B cell (primary cell): ENCODE results near the gene CD300LG. TPM values are rescaled to one million over a fixed set of nuclear protein-coding genes. Genes with fewer than 3 reads are reported as not detected.

Source experiments
- ATAC-seq: fragments of 200-7000 bp; cut with Tn5 transposase; one replicate; pipeline ENCODE4 v1.10.0; 2021; ENCODE audit warnings: low read depth, mild to moderate bottlenecking, moderate number of reproducible peaks, moderate library complexity
- CTCF ChIA-PET: fragments of 350-600 bp; sonication (Branson Sonifier 250); formaldehyde crosslinking; loops from one replicate; lab custom pipeline; 2021; ENCODE audit warnings: antibody characterized with exemption, inconsistent platforms; lab: Charles Lee
- POLR2A ChIA-PET: fragments of 350-600 bp; sonication (Branson Sonifier 250); formaldehyde crosslinking; loops from one replicate; lab custom pipeline; 2021; ENCODE audit warnings: antibody characterized with exemption; lab: Charles Lee
- DNase-seq: peaks from one replicate; pipeline ENCODE4 v3.0.0; 2013
- H2AFZ ChIP-seq: 2 replicates; pipeline ENCODE4 v1.6.1; 2012; ENCODE audit warnings: mild to moderate bottlenecking, low read depth, low read length; ENCODE audit not compliant: insufficient read depth, poor library complexity, severe bottlenecking
- H3K27ac ChIP-seq, 2 donors: 1 replicate in 1 of 2; 2 replicates in 1 of 2; pipeline ENCODE4 v1.5.1; 2012 to 2013; ENCODE audit warnings: low read length in 2 of 2, mild to moderate bottlenecking in 2 of 2, moderate library complexity in 1 of 2
- H3K27me3 ChIP-seq, 4 experiments: fragments of 200-600 bp in 1 of 4; sonication (generic) in 1 of 4; replicated peaks in 1 of 4; 1 replicate in 2 of 4; 2 replicates in 2 of 4; pipeline versions ENCODE4 v1.6.1 to v1.7.0; 2013 to 2016; ENCODE audit warnings: low read length in 3 of 4, mild to moderate bottlenecking in 2 of 4, mixed read lengths in 1 of 4, moderate library complexity in 1 of 4; ENCODE audit not compliant: insufficient read depth in 4 of 4, control insufficient read depth in 3 of 4; ENCODE audit errors: control extremely low read depth in 1 of 4
- H3K36me3 ChIP-seq, 2 experiments: replicated peaks in 1 of 2; 1 replicate in 1 of 2; 2 replicates in 1 of 2; pipeline versions ENCODE4 v1.6.1 to v1.7.1; 2013; ENCODE audit warnings: low read length in 1 of 2; ENCODE audit not compliant: insufficient read depth in 2 of 2, control insufficient read depth in 1 of 2; ENCODE audit errors: control extremely low read depth in 1 of 2, extremely low read depth in 1 of 2
- H3K4me1 ChIP-seq, 2 donors: fragments of 200-600 bp in 1 of 2; sonication (generic) in 1 of 2; 1 replicate in 1 of 2; 2 replicates in 1 of 2; pipeline versions ENCODE4 v1.5.1 to v1.6.1; 2013 to 2017; ENCODE audit warnings: low read length in 2 of 2; ENCODE audit not compliant: control insufficient read depth in 2 of 2, insufficient read depth in 2 of 2
- H3K4me2 ChIP-seq: replicated peaks from 2 replicates; pipeline ENCODE3; 2012; ENCODE audit warnings: mild to moderate bottlenecking, low read depth, low read length; ENCODE audit not compliant: poor library complexity, severe bottlenecking
- H3K4me3 ChIP-seq, 5 experiments: fragments of 200-600 bp in 1 of 5; sonication (generic) in 1 of 5; 1 replicate in 3 of 5; 2 replicates in 2 of 5; pipeline versions ENCODE4 v1.5.1 to v1.7.0; 2011 to 2016; ENCODE audit warnings: low read length in 4 of 5, mild to moderate bottlenecking in 4 of 5, low read depth in 2 of 5, control low read depth in 1 of 5, moderate library complexity in 1 of 5; ENCODE audit not compliant: insufficient read depth in 1 of 5; ENCODE audit errors: control extremely low read depth in 1 of 5, extremely low read depth in 1 of 5
- H3K79me2 ChIP-seq: fragments of 200-600 bp; sonication (generic); one replicate; pipeline ENCODE4 v1.6.0; 2016; ENCODE audit warnings: low read length; ENCODE audit not compliant: control insufficient read depth, insufficient read depth
- H3K9ac ChIP-seq: fragments of 200-600 bp; sonication (generic); 2 replicates; pipeline ENCODE4 v1.6.1; 2017; ENCODE audit warnings: mild to moderate bottlenecking, low read length, moderate library complexity
- H3K9me3 ChIP-seq, 3 donors: one replicate each; pipeline versions ENCODE4 v1.6.1 to v1.7.1; 2013; ENCODE audit warnings: low read length in 2 of 3; ENCODE audit not compliant: control insufficient read depth in 2 of 3, insufficient read depth in 1 of 3; ENCODE audit errors: control extremely low read depth in 1 of 3
- H4K20me1 ChIP-seq: 2 replicates; pipeline ENCODE4 v1.6.0; 2012; ENCODE audit warnings: mild to moderate bottlenecking, low read length; ENCODE audit not compliant: insufficient read depth, control insufficient read depth, poor library complexity, severe bottlenecking
- H3K27ac Mint-ChIP-seq: one replicate; pipeline ENCODE4 v1.8.0; 2021; ENCODE audit warnings: mixed read lengths
- H3K27me3 Mint-ChIP-seq: one replicate; pipeline ENCODE4 v1.8.0; 2021; ENCODE audit warnings: mixed read lengths
- H3K4me1 Mint-ChIP-seq: one replicate; pipeline ENCODE4 v1.8.0; 2021; ENCODE audit warnings: mixed read lengths
- H3K4me3 Mint-ChIP-seq: one replicate; pipeline ENCODE4 v1.8.0; 2021; ENCODE audit warnings: mixed read lengths
- H3K9me3 Mint-ChIP-seq: one replicate; pipeline ENCODE4 v1.8.0; 2022; ENCODE audit warnings: mixed read lengths; ENCODE audit not compliant: insufficient read depth
- CTCF ChIP-seq: fragments of 200-600 bp; IDR thresholded peaks from one replicate; pipeline ENCODE4 v1.8.0; 2022; ENCODE audit warnings: antibody characterized with exemption, mild to moderate bottlenecking
- EZH2 ChIP-seq: IDR thresholded peaks from 2 replicates; pipeline ENCODE4 v1.6.1; 2012; ENCODE audit warnings: borderline replicate concordance, low read depth, mild to moderate bottlenecking, moderate library complexity, low read length; ENCODE audit not compliant: insufficient read depth, poor library complexity, severe bottlenecking
- WGBS: methylation state at CpG from one replicate; pipeline ENCODE4 v1.1.5; 2013; ENCODE audit warnings: missing lambda C conversion rate; ENCODE audit not compliant: insufficient coverage; 5-methylcytosine and 5-hydroxymethylcytosine counted together
- intact Hi-C: fragments of 100-400 bp; cut with micrococcal nuclease; formaldehyde crosslinking; loops from one replicate; pipeline ENCODE4 v1.10.0; 2022
- polyA plus RNA-seq: library from polyadenylated mRNA; depleted of rRNA; stranded (reverse); fragments of >200 nt; gene quantifications from 2 replicates; pipeline ENCODE4 v1.2.3, GENCODE V29; 2012
- total RNA-seq, 2 donors: library from RNA; stranded (reverse); fragments of 120-200 nt in 1 of 2; gene quantifications; 1 replicate in 1 of 2; 2 replicates in 1 of 2; pipeline versions ENCODE4 v1.2.3 to v1.2.4, GENCODE V29; 2013 to 2022

Gene CD300LG
- total and polyA plus RNA-seq, 2 donors (not counting 1 experiment from before 2014, with no cell fraction given): not detected

GRCh38 chr17:43829738-43830137, 17.2 kb upstream of the CD300LG start:
- no peak overlapping the region for H3K4me3 ChIP-seq
- H3K27ac ChIP-seq: no peak overlapping the region
- H3K4me1 ChIP-seq: peaks cover 14 to 21% of the 10 kb centered on the region in 2 donors
- no peak overlapping the region for H3K4me2 ChIP-seq
- POLR2A ChIA-PET: no interaction called here
- TF ChIP-seq EZH2: no peak
- TF ChIP-seq CTCF: no peak
- peaks cover 0 to 34% (median 24%) of the 10 kb centered on the region in 4 experiments for H3K27me3 ChIP-seq
- CTCF ChIA-PET: interaction anchor here (1.1 kb wide), 1 partner anchor 10 kb away, joined by 3 read pairs; no protein-coding TSS in a partner anchor
- intact Hi-C loops: no loop called here
- peaks cover 62% of the 10 kb centered on the region for H3K27me3 Mint-ChIP-seq
- H4K20me1 ChIP-seq: no peaks in the 10 kb centered on the region
- 95% methylated on average over 11 of the region's 14 CpGs for WGBS
- H3K9me3 ChIP-seq: peaks cover 0 to 10% (median 0%) of the 10 kb centered on the region in 3 donors
- no peaks in the 10 kb centered on the region for H3K79me2 ChIP-seq
- no peaks in the 10 kb centered on the region for H3K9me3 Mint-ChIP-seq
- DNase-seq: no peak
- no peaks in the 10 kb centered on the region for H3K36me3 ChIP-seq
- H2AFZ ChIP-seq: no peak overlapping the region
- no peak overlapping the region for H3K9ac ChIP-seq
- ATAC-seq: no peak
- H3K27ac Mint-ChIP-seq: no peak overlapping the region
- H3K4me3 Mint-ChIP-seq: no peak overlapping the region
- peaks cover 16% of the 10 kb centered on the region for H3K4me1 Mint-ChIP-seq

- peak overlapping the region; percentile 54 for H3K4me3 Mint-ChIP-seq
- Histone ChIP-seq H3K79me2 (no peaks in the 10 kb centered on the region), H3K9ac (no peak overlapping the region), H3K27me3 (peaks cover 0 to 34% (median 25%) of the 10 kb centered on the region in 4 experiments), H3K9me3 (peaks cover 0 to 10% (median 0%) of the 10 kb centered on the region in 3 donors), H3K4me1 (peaks cover 14 to 21% of the 10 kb centered on the region in 2 donors), H3K4me2 (no peak overlapping the region), H2AFZ (no peak overlapping the region), H3K36me3 (no peaks in the 10 kb centered on the region), H4K20me1 (no peaks in the 10 kb centered on the region), H3K27ac (no peak overlapping the region), H3K4me3 (no peak overlapping the region)
- no peak overlapping the region for H3K27ac Mint-ChIP-seq
- intact Hi-C loops: no loop called here
- ChIA-PET POLR2A (no interaction called here), CTCF (interaction anchor here (1.1 kb wide), 1 partner anchor 9 kb away, joined by 3 read pairs; no protein-coding TSS in a partner anchor)
- peaks cover 16% of the 10 kb centered on the region for H3K4me1 Mint-ChIP-seq
- DNase-seq (no peak), ATAC-seq (no peak)
- no peak for TF ChIP-seq EZH2
- no peak for TF ChIP-seq CTCF
- H3K9me3 Mint-ChIP-seq: no peaks in the 10 kb centered on the region
- WGBS: 73% methylated on average over 4 of the region's 7 CpGs
- H3K27me3 Mint-ChIP-seq: peaks cover 62% of the 10 kb centered on the region
Measured at GRCh38 chr17:43830510-43831140, 16.4 kb upstream of the CD300LG start.
